NCI-H226 (cell line): ENCODE data around the gene MRPS17.

Experiments
- DNase-seq: peaks from one replicate; pipeline ENCODE4 v3.0.0-alpha.2; 2015

MRPS17 gene

DNA sequence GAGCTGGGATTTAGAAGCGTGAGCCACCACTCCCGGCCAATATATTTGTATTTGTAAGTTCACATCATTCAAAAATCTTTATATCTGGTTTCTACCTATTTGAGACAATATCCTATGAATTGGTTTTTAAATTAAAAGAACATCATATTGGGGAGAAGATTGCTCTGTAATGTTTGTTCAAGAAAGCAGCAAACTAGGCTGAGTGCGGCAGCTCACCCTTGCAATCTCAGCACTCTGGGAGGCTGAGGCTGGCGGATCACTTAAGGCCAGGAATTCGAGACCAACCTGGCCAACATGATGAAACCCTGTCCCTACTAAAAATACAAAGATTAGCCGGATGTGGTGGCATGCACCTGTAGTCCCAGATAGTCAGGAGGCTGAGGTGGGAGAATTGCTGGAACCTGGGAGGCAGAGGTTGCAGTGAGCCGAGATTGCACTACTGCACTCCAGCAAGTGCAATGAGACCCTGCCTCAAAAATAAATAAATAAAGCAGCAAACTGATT is 22.1 kb downstream of the MRPS17 start:
- no peak for DNase-seq

DNA sequence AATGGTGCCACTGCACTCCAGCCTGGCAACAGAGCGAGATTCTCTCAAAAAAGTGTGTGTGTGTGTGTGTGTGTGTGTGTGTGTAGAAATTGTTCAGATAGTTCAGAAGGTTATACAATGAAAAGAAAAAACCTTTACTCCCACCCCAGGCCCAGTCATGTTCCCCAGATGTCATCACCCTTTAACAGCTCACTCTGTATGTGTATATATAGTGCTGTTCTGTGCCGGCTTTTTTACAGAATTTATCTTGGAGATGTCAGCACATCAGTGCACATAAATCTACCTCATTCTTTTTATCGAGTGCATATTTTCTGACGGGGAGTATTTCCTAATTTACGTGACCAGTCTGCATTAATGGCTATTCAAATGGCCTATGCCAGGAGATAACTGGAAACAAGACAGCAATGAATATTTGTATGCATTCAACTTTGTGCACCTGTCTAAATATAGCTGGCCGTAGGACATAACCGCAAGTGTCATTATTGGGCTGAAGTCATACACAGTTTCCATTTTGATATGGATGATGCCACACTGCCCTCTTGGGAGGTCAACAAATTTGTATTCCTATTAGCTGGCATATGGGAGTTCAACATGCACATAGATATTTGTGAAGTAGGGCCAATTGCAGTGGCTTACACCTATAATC is 24.4 kb downstream of the MRPS17 start:
- no peak for DNase-seq

DNA sequence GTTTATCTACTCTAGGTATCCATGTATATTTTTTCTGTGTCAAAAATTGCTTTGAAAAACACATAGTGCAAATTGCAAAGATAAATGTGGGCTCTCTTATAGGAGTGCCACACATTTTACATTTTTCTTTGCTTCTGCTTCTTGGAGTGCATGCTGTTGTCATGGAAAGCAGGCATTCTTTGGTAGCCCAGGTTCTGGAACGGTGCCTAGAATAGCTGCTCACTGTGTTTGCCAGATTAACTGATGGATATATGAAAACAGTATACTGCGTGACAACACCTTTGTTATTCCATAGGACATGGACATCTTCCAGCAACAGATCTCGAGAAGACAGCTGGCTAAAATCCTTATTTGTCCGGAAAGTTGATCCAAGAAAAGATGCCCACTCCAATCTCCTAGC is 26.2 kb downstream of the MRPS17 start:
- peak; percentile 51 for DNase-seq

DNA sequence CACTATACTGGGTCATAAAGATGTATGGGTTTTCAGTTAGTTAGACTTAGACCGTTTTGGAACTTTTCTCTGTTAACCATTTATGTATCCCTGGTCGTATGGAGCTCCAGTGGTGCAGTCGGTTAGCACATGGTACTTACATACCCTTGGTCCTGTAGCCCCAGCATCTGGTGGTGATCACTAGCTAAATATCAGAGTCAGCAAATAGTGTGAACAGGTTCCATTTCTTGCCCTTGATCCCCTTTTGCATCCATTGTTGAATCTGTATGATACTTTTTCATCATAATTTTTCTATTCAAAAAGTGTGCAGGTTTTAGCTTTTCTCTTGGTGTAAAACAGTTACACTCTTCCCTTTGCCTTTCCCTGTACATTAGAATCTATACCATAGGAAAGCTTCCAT is 28.6 kb downstream of the MRPS17 start:
- no peak for DNase-seq

DNA sequence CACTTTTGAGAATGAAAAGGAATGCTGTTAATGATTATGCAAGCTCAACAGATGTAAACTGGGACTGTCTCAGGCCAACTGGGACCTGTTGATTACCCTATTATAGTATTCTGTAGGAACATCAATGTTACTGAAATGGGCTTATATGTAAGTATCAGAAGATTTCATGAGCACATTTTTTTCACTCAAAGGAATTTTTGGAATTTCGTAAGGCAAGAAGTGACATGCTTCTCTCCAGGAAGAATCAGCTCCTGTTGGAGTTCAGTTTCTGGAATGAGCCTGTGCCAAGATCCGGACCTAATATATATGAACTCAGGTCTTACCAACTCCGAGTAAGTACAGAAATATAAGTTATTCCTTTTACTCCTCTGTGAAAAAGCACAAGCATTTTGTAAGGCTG is 31.9 kb downstream of the MRPS17 start:
- DNase-seq: no peak

DNA sequence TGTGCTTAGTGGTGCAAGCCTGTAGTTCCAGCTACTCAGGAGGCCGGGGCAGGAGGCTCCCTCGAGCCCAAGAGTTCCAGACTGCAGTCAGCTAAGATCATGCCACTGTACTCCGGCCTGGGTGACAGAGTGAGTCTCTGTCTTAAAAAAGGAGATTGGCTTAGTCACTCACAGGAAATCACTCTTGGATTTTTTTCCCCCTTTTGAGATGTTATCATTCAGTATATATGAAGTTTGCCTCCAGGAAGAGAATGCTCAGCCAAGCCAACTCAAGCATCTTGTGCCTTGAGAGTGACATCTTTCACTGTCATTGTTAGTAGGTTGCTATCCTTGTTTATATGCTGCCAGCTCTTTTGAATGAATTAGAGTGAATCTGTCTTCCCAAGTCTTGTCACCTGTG is 40.7 kb downstream of the MRPS17 start:
- no peak for DNase-seq

DNA sequence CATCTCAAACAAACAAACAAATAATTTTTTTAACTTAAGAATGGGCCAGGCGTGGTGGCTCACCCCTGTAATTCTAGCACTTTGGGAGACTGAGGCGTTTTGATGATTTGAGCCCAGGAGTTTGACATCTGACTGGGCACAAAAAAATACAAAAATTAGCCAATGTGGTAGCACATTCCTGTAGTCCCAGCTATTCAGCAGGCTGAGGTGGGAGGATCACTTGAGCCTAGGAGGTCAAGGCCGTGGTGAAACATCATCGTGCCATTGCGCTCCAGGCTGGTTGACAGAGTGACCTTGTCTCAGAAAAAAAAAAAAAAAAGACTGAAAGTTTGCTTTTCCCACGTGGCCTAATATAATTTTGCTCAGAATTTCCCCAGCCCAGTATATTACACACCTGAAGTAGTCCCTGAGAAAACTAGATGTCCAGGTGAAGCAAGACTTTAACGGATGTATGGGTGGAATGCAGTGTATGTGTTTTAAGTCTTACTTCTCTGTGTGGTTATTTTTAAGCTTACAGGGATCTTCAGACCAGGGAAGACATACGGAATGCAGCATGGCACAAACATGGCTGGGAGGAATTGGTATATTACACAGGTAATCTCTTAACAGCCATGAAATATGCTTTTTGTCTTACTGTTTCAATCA is 45.3 kb downstream of the MRPS17 start:
- no peak for DNase-seq

DNA sequence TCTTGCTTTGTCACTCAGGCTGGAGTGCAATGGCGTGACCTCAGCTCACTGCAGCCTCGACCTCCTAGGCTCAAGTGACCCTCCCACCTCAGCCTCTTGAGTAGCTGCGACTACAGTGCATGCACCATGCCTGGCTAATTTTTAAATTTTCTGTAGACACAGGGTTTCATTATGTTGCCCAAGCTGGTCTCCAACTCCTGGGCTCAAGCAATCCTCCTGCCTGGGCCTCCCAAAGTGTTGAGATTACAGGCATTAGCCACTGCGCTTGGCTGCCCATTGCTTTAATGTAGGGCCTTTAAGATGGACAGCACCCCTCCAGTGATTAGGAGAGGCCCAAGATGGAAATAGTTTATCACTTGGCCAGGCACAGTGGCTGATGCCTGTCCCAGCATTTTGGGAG is 52.1 kb downstream of the MRPS17 start:
- no peak for DNase-seq
